ENCODE measurements around the gene KIF5A. TPM values are rescaled to one million over a fixed set of nuclear protein-coding genes. Genes with fewer than 3 reads are reported as not detected.
A peak's percentile ranks its signal among the peaks of the same experiment; 100 is the strongest.

The KIF5A gene
- total and polyA plus RNA-seq, 2 of the 4 experiments (the other 2 are of a cell fraction), result 0.15 to 0.18 TPM

- Histone ChIP-seq H2BK15ac (ENCODE audit: low read depth, low read length) (no peak overlapping the region), H4K5ac (ENCODE audit: low read depth, low read length) (no peak overlapping the region; the same call in 1 of the 2 replicates), H2BK20ac (ENCODE audit: low read depth, low read length) (no peak overlapping the region), H3K4me1 (ENCODE audit: control insufficient read depth, insufficient read depth, low read length) (peaks cover 11% of the 10 kb centered on the region), H4K8ac (ENCODE audit: low read depth in 2 of 2, low read length in 2 of 2) (peak overlapping the region in 1 of 2 experiments; percentile 100; a peak in 1 of 4 replicates), H4K20me1 (ENCODE audit: insufficient read depth, low read length) (no peaks in the 10 kb centered on the region), H3K23ac (ENCODE audit: low read depth, low read length) (no peak overlapping the region; the same call in 1 of the 2 replicates), H3K9me1 (ENCODE audit: insufficient read depth, low read length) (peaks cover 10% of the 10 kb centered on the region; the same call in 1 of the 2 replicates), H3K4me2 (ENCODE audit: low read depth, low read length) (no peak overlapping the region), H2BK120ac (ENCODE audit: low read depth, low read length) (no peak overlapping the region), H3K9ac (ENCODE audit: low read depth, low read length) (no peak overlapping the region), H3K9me3 (ENCODE audit: control insufficient read depth, insufficient read depth, low read length) (no peaks in the 10 kb centered on the region), H3K14ac (replicated peaks; ENCODE audit: low read depth, low read length) (no peak overlapping the region), H3K4ac (ENCODE audit: low read depth, low read length) (peak overlapping the region; percentile 41; the same call in 1 of the 2 replicates), H3K27me3 (ENCODE audit: control insufficient read depth, insufficient read depth, low read length) (no peaks in the 10 kb centered on the region), H4K91ac (ENCODE audit: insufficient read depth, low read depth, low read length) (no peak overlapping the region), H3K56ac (ENCODE audit: extremely low read depth, insufficient read depth, low read length) (no peak overlapping the region), H3K79me1 (ENCODE audit: low read depth in 1 of 2, low read length in 2 of 2) (peaks cover 9 to 19% of the 10 kb centered on the region in 2 experiments), H2AFZ (replicated peaks; ENCODE audit: low read length, poor library complexity) (peak overlapping the region; percentile 54), H3K36me3 (ENCODE audit: control insufficient read depth, insufficient read depth, low read length) (peaks cover 16% of the 10 kb centered on the region), H2AK9ac (replicated peaks; ENCODE audit: low read depth, low read length, poor library complexity) (no peak overlapping the region), H3K27ac (ENCODE audit: insufficient read depth, low read length) (no peak overlapping the region), H3K18ac (ENCODE audit: low read depth, low read length) (no peak overlapping the region), H2AK5ac (ENCODE audit: low read depth, low read length) (no peak overlapping the region; the same call in 1 of the 2 replicates), H2BK5ac (ENCODE audit: low read depth, low read length, poor library complexity, severe bottlenecking) (no peak overlapping the region), H3K4me3 (ENCODE audit: insufficient read depth, low read depth, low read length) (no peak overlapping the region)
- TF ChIP-seq CEBPB (IDR thresholded peaks at IDR 0.05; ENCODE audit: low read depth, low read length), result no peak
- WGBS, 2 experiments (ENCODE audit: extremely low coverage in 2 of 2, insufficient read length in 1 of 2), result no CpG with 5 or more reads among the region's 2 CpGs
- no peak for ATAC-seq (ENCODE audit: low read depth)
- DNase-seq, result no peak
- intact Hi-C loops (cut with micrococcal nuclease) (no loop called here), in situ Hi-C loops (cut with MboI; ENCODE audit: low sequenced_read_pairs) (no loop called here), dilution Hi-C loops (cut with HindIII; ENCODE audit: low sequenced_read_pairs, unreplicated experiment) (no loop called here)
- no TSS peak for BruUV-seq (replicated peaks)
- ChIA-PET CTCF (interaction anchor here (0.6 kb wide), 1 partner anchor 72 kb away, joined by 3 read pairs; no protein-coding TSS in a partner anchor), POLR2A (ENCODE audit: unreplicated experiment) (interaction anchor here (0.5 to 0.6 kb wide), 3 partner anchors 28 to 86 kb away, joined by 3 to 6 read pairs (median 5); no protein-coding TSS in a partner anchor)
These were observed 53.5 kb downstream of the KIF5A start for GRCh38 chr12:57603324-57603723.
